Activated B cell treated with CpG ODN at 0.5 μM for 24 hours (primary cell): ENCODE results near the gene FCRL2. TPM values are rescaled to one million over a fixed set of nuclear protein-coding genes. Genes with fewer than 3 reads are reported as not detected.
A peak's percentile ranks its signal among the peaks of the same experiment; 100 is the strongest.

ENCODE experiments used
- ATAC-seq: fragments of 200-7000 bp; cut with Tn5 transposase; one replicate; pipeline ENCODE4 v1.10.0; 2021; ENCODE audit warnings: low read depth, mild to moderate bottlenecking, moderate library complexity
- CTCF ChIA-PET: fragments of 350-600 bp; sonication (Branson Sonifier 250); formaldehyde crosslinking; loops from one replicate; lab custom pipeline; 2021; ENCODE audit warnings: antibody characterized with exemption; lab: Charles Lee
- POLR2A ChIA-PET: fragments of 350-600 bp; sonication (Branson Sonifier 250); formaldehyde crosslinking; loops from one replicate; lab custom pipeline; 2021; ENCODE audit warnings: antibody characterized with exemption; lab: Charles Lee
- DNase-seq: peaks from one replicate; pipeline ENCODE4 v3.0.0; 2022
- H3K27ac Mint-ChIP-seq: one replicate; pipeline ENCODE4 v1.8.0; 2020; ENCODE audit warnings: mixed read lengths
- H3K27me3 Mint-ChIP-seq: one replicate; pipeline ENCODE4 v1.8.0; 2021; ENCODE audit warnings: mixed read lengths
- H3K36me3 Mint-ChIP-seq: one replicate; pipeline ENCODE4 v1.8.0; 2021; ENCODE audit warnings: low read depth, mixed read lengths
- H3K4me1 Mint-ChIP-seq: one replicate; pipeline ENCODE4 v1.8.0; 2021; ENCODE audit warnings: mixed read lengths
- H3K4me3 Mint-ChIP-seq: one replicate; pipeline ENCODE4 v1.8.0; 2020; ENCODE audit warnings: mild to moderate bottlenecking, mixed read lengths
- H3K9me3 Mint-ChIP-seq: one replicate; pipeline ENCODE4 v1.8.0; 2020; ENCODE audit warnings: mixed read lengths
- CTCF ChIP-seq: fragments of 200-600 bp; IDR thresholded peaks from one replicate; pipeline ENCODE4 v1.8.0; 2022; ENCODE audit warnings: antibody characterized with exemption, mild to moderate bottlenecking
- intact Hi-C: fragments of 100-400 bp; cut with micrococcal nuclease; formaldehyde crosslinking; loops from one replicate; pipeline ENCODE4 v1.15.1; 2024
- total RNA-seq: library from RNA; stranded (reverse); gene quantifications from 2 replicates; pipeline ENCODE4 v1.2.3, GENCODE V29; 2022

The FCRL2 gene
- total RNA-seq, 1 donor from 2014 or later = 51.6 TPM

- Mint-ChIP-seq H3K27ac (peak overlapping the region; percentile 88), H3K4me1 (peaks cover 98% of the 10 kb centered on the region), H3K36me3 (peaks cover 74% of the 10 kb centered on the region), H3K27me3 (no peaks in the 10 kb centered on the region), H3K9me3 (no peaks in the 10 kb centered on the region), H3K4me3 (peak overlapping the region; percentile 61)
- peak; percentile 60 for DNase-seq
- intact Hi-C loops = loop anchor here (1.0 to 5.0 kb wide), 6 partner anchors 11 to 80 kb away; no protein-coding TSS in a partner anchor
- POLR2A ChIA-PET = interaction anchor here (0.9 to 4.9 kb wide), 21 partner anchors 9 to 479 kb away, joined by 3 to 42 read pairs (median 6); partner anchors contain the start of genes CD5L, FCRL1, FCRL2 and FCRL3
- CTCF ChIA-PET = interaction anchor here (1.1 to 3.0 kb wide), 10 partner anchors 18 to 301 kb away, joined by 3 to 16 read pairs (median 4); partner anchors contain the start of genes FCRL2 and FCRL3
- no peak for TF ChIP-seq CTCF
- peak; percentile 91 for ATAC-seq
Observed at GRCh38 chr1:157806431-157807149, 29.7 kb upstream of the FCRL2 start.

GRCh38 chr1:157803851-157804250 is 26.9 kb upstream of the FCRL2 start:
- no peak for TF ChIP-seq CTCF
- Mint-ChIP-seq H3K4me3 (peak overlapping the region; percentile 60), H3K27me3 (no peaks in the 10 kb centered on the region), H3K36me3 (peaks cover 81% of the 10 kb centered on the region), H3K4me1 (peaks cover 94% of the 10 kb centered on the region), H3K27ac (peak overlapping the region; percentile 88), H3K9me3 (no peaks in the 10 kb centered on the region)
- POLR2A ChIA-PET = interaction anchor here (0.6 to 4.9 kb wide), 8 partner anchors 16 to 103 kb away, joined by 3 to 42 read pairs (median 4); partner anchors contain the start of genes FCRL1, FCRL2 and FCRL3
- ATAC-seq (peak; percentile 32), DNase-seq (peak; percentile 20)
- CTCF ChIA-PET = interaction anchor here (0.7 to 1.9 kb wide), 3 partner anchors 31 to 227 kb away, joined by 3 to 6 read pairs (median 3); no protein-coding TSS in a partner anchor
- intact Hi-C loops = no loop called here

GRCh38 chr1:157799996-157800395 is 23.1 kb upstream of the FCRL2 start:
- no peak for TF ChIP-seq CTCF
- H3K27ac Mint-ChIP-seq = peak overlapping the region; percentile 54
- ATAC-seq = no peak

GRCh38 chr1:157798211-157798610 is 21.3 kb upstream of the FCRL2 start:
- POLR2A ChIA-PET = interaction anchor here (0.6 to 2.8 kb wide), 5 partner anchors 8 to 103 kb away, joined by 3 to 7 read pairs (median 5); partner anchors contain the start of gene FCRL1
- CTCF ChIA-PET = interaction anchor here (0.6 to 1.3 kb wide), 3 partner anchors 21 to 218 kb away, joined by 3 to 4 read pairs (median 3); no protein-coding TSS in a partner anchor

More at GRCh38 chr1:157799996-157800395, 23.1 kb upstream of the FCRL2 start:
- Mint-ChIP-seq H3K27me3 (no peaks in the 10 kb centered on the region), H3K36me3 (peaks cover 80% of the 10 kb centered on the region), H3K4me3 (no peak overlapping the region), H3K9me3 (no peaks in the 10 kb centered on the region), H3K4me1 (peaks cover 74% of the 10 kb centered on the region)
- intact Hi-C loops = no loop called here
- ChIA-PET CTCF (no interaction called here), POLR2A (no interaction called here)
- DNase-seq = no peak

More at GRCh38 chr1:157798211-157798610, 21.3 kb upstream of the FCRL2 start:
- H3K27me3 Mint-ChIP-seq = no peaks in the 10 kb centered on the region
- TF ChIP-seq CTCF = no peak
- ATAC-seq (peak; percentile 97), DNase-seq (no peak)
- H3K4me3 Mint-ChIP-seq = peak overlapping the region; percentile 49
- peaks cover 56% of the 10 kb centered on the region for H3K4me1 Mint-ChIP-seq
- intact Hi-C loops = loop anchor here (1.0 kb wide), 1 partner anchor 8 kb away; no protein-coding TSS in a partner anchor
- H3K9me3 Mint-ChIP-seq = peaks cover 7% of the 10 kb centered on the region
- H3K36me3 Mint-ChIP-seq = peaks cover 81% of the 10 kb centered on the region
- H3K27ac Mint-ChIP-seq = peak overlapping the region; percentile 84
